ENCODE data around the gene ULK4. TPM values are rescaled to one million over a fixed set of nuclear protein-coding genes. Genes with fewer than 3 reads are reported as not detected.

The ULK4 gene
- total RNA-seq, 4 donors from 2014 or later, result 13.3 to 23.4 (median 17.9) TPM

GRCh38 chr3:41523897-41524296 is 438.0 kb downstream of the ULK4 start:
- Histone ChIP-seq H3K36me3 (no peaks in the 10 kb centered on the region), H3K4me3 (no peak overlapping the region), H3K27ac (no peak overlapping the region), H3K9me3 (no peaks in the 10 kb centered on the region), H3K4me1 (no peaks in the 10 kb centered on the region), H3K27me3 (no peaks in the 10 kb centered on the region)
- 93 to 97% methylated on average over 1 of the region's 1 CpG for WGBS, 2 donors
- no peak for DNase-seq (ENCODE audit: low spot score in 2 of 2)
- TF ChIP-seq CTCF (IDR thresholded peaks at IDR 0.05), result no peak
- TF ChIP-seq POLR2A (IDR thresholded peaks at IDR 0.05), result no peak
- TF ChIP-seq EP300 (IDR thresholded peaks at IDR 0.05), result no peak

- H3K36me3 ChIP-seq, result no peaks in the 10 kb centered on the region
- no peaks in the 10 kb centered on the region for H3K4me1 ChIP-seq
- 86 to 88% methylated on average over 2 of the region's 2 CpGs for WGBS, 2 donors
- no peaks in the 10 kb centered on the region for H3K27me3 ChIP-seq
- H3K27ac ChIP-seq, result no peak overlapping the region
- TF ChIP-seq CTCF (IDR thresholded peaks at IDR 0.05) (no peak), EP300 (IDR thresholded peaks at IDR 0.05) (no peak), POLR2A (IDR thresholded peaks at IDR 0.05) (no peak)
- H3K4me3 ChIP-seq, result no peak overlapping the region
- DNase-seq (ENCODE audit: low spot score in 2 of 2), result no peak
- no peaks in the 10 kb centered on the region for H3K9me3 ChIP-seq
Observed at GRCh38 chr3:41522612-41523011, 439.3 kb downstream of the ULK4 start.

- 86 to 93% methylated on average over 1 of the region's 1 CpG for WGBS, 2 donors
- no peak for DNase-seq (ENCODE audit: low spot score in 2 of 2)
- no peaks in the 10 kb centered on the region for H3K4me1 ChIP-seq
- no peaks in the 10 kb centered on the region for H3K27me3 ChIP-seq
- H3K4me3 ChIP-seq, result no peak overlapping the region
- no peak overlapping the region for H3K27ac ChIP-seq
- H3K36me3 ChIP-seq, result no peaks in the 10 kb centered on the region
- no peak for TF ChIP-seq EP300 (IDR thresholded peaks at IDR 0.05)
- TF ChIP-seq POLR2A (IDR thresholded peaks at IDR 0.05), result no peak
- no peak for TF ChIP-seq CTCF (IDR thresholded peaks at IDR 0.05)
- H3K9me3 ChIP-seq, result peaks cover 0 to 3% (median 0%) of the 10 kb centered on the region in 4 donors
Observed at GRCh38 chr3:41521010-41521655, 440.8 kb downstream of the ULK4 start.

GRCh38 chr3:41519746-41520145 is 442.2 kb downstream of the ULK4 start:
- no peak for TF ChIP-seq POLR2A (IDR thresholded peaks at IDR 0.05)
- TF ChIP-seq CTCF (IDR thresholded peaks at IDR 0.05), result no peak
- TF ChIP-seq EP300 (IDR thresholded peaks at IDR 0.05), result no peak
- H3K27ac ChIP-seq, result no peak overlapping the region
- no peaks in the 10 kb centered on the region for H3K27me3 ChIP-seq
- H3K36me3 ChIP-seq, result no peaks in the 10 kb centered on the region
- WGBS, 2 donors, result 89 to 96% methylated on average over 2 of the region's 2 CpGs
- H3K4me3 ChIP-seq, result no peak overlapping the region
- H3K4me1 ChIP-seq, result no peaks in the 10 kb centered on the region
- no peak for DNase-seq (ENCODE audit: low spot score in 2 of 2)
- H3K9me3 ChIP-seq, result peaks cover 0 to 3% (median 0%) of the 10 kb centered on the region in 4 donors

GRCh38 chr3:41518626-41519025 is 443.3 kb downstream of the ULK4 start:
- Histone ChIP-seq H3K4me3 (no peak overlapping the region), H3K36me3 (no peaks in the 10 kb centered on the region), H3K9me3 (peaks cover 0 to 3% (median 0%) of the 10 kb centered on the region in 4 donors), H3K27me3 (no peaks in the 10 kb centered on the region), H3K4me1 (no peaks in the 10 kb centered on the region), H3K27ac (no peak overlapping the region)
- TF ChIP-seq EP300 (IDR thresholded peaks at IDR 0.05) (no peak), POLR2A (IDR thresholded peaks at IDR 0.05) (no peak), CTCF (IDR thresholded peaks at IDR 0.05) (no peak)
- WGBS, 2 donors, result 62 to 68% methylated on average over 4 of the region's 4 CpGs
- no peak for DNase-seq (ENCODE audit: low spot score in 2 of 2)

Data from tibial nerve (tissue), 4 donors.